ENCODE measurements around the gene GNAO1. TPM values are rescaled to one million over a fixed set of nuclear protein-coding genes. Genes with fewer than 3 reads are reported as not detected.
"Not testable (repeated sequence)": the region's sequence is repeated elsewhere in the genome, so short reads cannot be mapped to it uniquely, and the experiment has no call there.

The GNAO1 gene
- total RNA-seq, 1 experiment from 2014 or later: under 0.01 TPM

DNA sequence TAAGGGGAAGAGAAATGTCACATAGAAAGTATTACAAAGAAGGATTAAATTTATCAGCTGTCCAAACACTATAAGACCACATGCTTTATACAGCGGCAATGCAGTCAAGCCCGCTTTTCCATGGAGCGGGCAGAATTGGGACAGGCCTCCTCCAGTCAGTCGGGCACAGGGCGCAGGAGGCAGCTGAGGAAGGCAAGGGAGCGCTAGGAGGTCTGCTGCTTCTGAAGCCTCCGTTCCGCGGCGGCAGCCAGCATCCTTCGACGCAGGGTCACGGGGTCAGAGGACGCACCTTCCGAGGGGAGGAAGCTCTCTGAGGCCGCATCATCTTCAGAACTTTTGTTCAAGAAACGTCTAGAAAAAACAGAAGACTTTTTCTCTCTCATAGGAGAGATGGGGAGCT, 171.4 kb downstream of the GNAO1 start:
- DNase-seq (ENCODE audit: low read depth): no peak

DNA sequence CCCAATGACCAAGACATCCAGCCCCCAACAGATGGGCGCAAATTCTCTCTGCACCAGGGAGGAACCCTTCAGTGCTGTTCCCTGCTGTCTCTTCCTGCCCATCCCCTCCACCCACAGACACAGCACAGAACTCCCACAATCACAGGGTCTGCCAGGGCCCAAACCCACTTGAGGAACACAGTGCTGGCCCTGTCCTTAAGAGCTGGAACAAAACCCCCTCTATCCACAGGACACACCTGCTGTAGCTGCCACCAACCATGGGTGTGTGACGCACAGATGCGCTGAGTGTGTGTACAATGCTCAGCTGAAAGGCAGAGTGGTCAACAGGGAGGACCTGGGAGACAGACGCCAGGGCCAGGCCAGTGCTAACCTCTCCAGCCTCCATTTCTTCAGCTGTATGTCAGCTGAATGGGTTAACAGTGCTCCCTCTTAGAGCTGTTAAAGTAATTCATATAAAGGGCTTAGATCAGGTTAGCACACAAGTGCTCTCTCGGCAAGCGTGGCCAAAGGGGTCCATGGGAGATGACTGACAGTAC, 172.0 kb downstream of the GNAO1 start:
- DNase-seq (ENCODE audit: low read depth): no peak

DNA sequence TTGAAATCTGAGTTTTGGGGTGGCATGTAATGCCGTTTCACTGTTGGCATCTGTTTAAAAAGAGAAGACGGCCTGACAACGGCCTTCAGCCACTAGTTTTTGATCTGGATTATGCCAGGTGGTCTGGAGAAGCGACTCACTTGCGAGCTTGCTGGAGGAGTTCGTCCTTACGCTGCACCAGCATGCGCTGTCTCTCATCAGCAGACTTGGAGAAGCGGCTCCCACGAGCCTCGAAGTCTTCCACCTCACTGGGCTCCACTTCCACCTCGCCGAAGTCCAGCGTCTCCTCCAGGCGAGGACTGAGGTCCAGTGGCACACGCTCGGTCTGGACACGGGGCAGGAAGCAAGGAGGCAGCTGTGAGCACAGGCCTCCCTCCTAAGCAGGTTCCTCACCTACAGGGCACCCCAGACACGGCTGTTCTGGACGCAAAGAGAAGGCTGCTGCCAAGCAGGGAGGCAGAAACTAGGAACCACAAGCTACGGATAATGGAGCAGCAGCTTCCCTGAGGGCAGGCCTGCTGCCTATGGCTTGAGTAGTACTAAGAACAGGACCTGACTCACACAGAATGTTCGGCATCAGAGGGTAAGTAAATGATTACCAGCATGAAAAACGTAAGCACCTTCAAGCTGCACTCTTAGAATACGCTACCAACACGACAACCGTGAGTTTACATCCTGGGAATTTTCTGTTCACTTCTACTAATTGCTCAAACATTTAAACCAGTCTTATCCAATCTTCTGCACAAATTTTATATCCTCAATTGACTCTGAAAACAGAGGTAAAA, 172.7 kb downstream of the GNAO1 start:
- no peak for DNase-seq (ENCODE audit: low read depth)

DNA sequence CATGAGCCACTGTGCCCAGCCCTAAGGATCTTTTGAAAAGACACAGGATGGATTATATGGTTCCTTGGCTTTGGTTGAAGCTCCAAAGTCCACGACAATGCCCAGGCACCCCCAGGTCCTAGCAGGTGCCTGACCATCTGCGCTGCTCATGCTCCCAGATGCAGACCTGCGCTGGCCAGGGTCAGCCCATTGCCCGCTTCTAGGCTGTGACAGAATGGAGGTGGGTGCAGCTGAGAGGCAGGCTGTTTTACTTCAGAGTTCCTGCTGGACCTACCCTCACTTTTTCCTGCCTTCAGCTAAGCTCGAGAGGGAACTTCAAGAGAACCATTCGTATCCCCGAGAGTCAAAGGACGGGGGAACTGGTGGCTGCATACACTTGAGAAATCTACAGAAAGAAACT, 173.6 kb downstream of the GNAO1 start:
- DNase-seq (ENCODE audit: low read depth): no peak

DNA sequence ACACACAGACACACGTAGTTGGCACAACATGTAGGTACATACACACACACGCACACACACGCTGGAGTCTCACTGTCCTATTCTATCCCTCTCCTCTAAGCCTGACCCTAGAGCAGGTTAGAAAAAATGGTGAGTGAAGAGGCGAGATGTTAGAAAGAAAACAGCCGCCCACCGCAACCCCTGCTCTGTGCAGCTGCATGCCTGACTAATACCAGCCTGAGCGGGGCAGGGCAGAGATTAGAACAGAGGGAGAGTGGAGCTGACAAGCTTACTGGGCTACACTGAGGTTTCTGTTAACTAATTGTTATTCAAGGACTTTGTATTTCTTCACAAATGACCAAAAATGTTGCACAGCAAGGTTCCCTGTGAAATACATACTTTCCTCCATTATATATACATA, 174.3 kb downstream of the GNAO1 start:
- no peak for DNase-seq (ENCODE audit: low read depth)

DNA sequence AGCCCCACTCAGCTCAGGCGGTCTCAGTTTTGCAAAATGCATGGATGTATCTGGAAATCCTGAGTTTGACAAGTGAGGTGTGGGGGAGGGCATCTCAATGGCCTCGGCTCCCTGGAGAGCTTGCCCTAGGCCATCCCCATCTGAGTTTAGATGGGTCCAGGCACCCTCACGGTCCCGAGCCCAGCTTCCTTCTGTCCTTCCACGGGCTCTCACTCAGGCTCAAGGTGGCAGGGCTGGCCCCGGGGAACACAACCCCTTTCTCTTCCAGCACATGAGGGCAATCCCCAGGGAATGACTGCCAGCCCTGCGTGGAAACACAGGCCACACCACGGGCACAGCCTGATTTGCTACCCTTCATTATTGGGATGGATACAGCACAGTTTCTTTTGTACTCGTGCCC, 175.7 kb downstream of the GNAO1 start:
- no peak for DNase-seq (ENCODE audit: low read depth)

DNA sequence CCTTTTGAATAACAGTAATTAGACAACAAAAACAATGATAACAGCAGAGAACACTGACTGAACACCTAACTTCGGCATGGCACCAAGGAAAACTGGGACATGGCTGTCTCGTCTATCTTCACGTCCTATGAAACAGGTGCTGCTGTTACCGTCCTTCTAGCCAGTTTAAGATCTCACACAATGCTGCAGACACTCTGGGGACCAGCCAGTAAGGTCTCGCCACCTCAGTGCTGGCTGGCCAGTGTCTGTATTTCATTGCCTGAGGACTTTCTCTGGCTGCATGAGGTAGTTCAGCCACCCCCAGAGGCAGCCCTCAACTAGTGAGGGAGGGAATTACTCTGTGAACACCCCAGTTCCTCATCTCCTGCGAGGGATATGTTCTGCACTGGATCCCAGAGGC, 176.5 kb downstream of the GNAO1 start:
- DNase-seq (ENCODE audit: low read depth): no peak

DNA sequence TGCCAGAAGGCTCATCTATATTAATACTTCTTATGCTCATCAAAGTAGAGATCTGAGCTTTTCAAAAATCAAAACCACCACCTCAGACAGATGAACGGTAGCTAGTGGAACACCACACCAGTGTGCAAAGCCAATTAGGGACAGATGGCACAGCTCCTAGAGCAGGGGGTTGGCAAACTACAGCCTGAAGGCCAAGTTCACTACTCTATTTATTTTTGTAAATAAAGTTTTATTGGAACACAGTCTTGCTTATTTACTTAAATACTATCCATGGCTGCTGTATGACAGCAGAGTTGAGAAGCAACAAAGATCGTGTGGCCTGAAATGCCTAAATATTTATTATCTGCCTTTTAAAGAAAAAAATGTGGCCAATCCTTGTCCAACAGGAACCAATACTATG, 177.3 kb downstream of the GNAO1 start:
- no peak for DNase-seq (ENCODE audit: low read depth)

DNA sequence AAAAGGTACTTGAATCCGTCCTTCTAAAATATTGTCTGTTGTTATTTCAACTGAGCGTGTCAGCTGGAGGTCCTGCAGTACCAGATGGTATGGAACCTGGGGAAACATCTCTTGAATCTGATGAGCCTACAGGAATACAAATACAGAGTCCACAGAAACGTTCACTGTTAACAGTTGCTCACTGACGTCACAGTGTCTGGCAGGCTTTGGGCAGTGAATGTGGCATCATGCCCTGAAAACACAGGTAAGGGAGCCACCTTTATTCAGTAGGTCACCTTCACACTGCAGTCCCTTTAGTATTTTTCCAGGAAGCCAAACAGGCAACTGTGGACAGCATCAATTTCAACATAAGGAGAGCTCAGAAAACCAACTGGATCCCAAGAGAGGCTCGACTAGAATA, 177.9 kb downstream of the GNAO1 start:
- DNase-seq (ENCODE audit: low read depth): no peak

DNA sequence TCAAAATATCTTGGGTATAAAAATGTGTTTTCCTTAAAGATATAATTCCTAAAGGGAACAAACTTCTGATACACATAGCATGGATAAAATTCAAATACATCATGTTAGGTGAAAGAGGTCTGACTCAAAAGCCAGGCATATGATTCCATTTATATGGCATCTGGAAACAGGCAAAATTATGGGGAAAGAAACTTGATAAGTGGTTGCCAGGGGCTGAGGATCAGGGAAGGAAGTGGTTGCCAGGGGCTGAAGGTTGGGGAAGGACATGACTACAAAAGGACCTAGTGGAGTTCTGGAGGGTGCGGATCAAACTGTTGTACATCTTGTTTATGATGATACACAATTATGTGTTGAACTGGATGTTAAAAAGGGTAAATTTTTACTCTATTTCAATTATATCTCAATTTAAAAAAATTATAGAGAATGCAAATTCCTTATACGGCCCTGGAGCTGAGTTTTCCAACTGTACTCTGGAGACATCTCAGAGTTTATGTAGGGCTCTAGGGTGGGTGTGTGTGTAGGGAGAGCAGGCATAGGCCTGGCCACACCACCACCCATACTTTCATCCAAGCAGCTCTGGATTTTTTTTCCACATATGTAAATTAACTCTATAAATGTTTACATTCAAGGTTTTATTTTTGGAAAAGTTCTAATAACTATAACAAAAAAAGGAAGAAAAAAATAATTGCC, 179.0 kb downstream of the GNAO1 start:
- DNase-seq (ENCODE audit: low read depth): no peak

DNA sequence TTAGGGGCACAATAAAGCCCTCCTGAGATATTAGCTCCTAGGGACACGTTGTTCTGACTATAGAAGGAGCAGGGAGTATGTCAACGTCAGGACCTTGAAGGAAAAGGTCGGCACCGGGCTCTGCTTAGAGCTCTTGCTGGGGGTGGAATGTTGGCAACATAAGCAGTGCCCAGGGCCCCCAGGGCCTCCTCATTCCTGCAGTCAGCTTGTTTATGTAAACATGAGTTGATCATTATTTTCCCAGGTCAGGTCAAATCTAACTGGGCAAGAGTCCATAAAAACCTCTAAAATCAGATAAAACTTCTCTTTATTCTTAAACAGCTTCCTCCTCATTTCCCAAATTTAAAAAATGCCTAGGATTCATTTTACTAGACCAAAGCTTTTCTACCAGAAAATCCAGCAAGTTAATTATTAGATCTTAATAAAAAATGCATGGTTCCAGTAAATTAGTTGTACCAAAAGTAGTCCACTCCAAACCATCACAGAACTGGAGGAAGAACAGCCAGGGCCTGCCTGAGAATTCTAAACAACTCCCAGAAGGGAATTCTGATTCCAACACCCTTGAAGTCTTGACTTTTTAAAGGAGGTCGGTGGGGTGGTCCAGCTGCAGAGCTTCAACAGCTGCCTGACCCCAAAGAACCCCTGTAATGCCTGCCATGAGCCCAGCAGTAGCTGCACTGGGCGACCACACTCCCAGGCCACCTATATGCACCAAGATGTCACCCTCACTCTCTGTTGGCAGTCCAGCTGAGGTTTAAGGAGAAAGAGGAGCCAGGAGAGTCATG, 179.8 kb downstream of the GNAO1 start:
- no peak for DNase-seq (ENCODE audit: low read depth)

DNA sequence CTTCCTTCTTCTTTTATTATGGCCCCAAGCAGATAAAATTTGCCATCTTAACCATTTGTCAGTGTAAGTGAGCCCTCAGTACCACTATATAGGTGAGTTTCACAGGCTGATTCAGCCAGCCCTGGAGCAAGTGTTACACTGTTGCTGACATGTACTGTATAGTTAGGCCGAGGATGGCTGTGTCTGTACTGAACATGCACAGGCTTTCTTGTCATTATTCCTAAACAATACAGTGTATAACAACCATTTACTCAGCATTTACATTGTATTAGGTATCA, 180.3 kb downstream of the GNAO1 start:
- no peak for DNase-seq (ENCODE audit: low read depth)

DNA sequence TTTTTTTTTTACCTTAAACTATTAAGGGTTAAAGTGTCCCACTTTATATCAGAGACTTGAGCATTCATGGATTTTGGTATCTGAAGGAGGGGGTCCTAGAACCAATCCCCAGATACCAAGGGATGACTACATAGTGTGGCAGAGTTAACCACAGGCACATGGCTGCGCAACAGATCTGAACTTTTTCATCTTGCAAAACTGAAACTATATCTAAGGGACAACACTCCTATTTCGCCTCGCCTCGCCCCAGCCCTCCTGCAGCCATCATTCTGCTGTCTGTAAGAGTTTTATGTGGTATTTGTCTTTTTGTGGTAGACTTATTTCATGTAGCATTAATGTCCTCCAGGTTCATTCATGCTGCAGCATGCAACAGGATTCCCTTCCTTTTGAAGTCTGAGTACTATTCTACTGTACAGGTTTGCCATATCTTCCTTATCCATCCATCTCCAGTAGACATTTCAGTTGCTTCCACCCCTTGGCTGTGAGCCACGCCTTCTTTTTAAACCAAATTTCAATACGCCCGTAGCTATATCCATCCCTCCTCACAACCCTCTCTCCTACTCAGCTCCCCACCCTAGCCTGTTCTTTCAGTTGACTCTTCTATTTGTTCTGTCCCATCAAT, 180.8 kb downstream of the GNAO1 start:
- DNase-seq (ENCODE audit: low read depth): no peak

DNA sequence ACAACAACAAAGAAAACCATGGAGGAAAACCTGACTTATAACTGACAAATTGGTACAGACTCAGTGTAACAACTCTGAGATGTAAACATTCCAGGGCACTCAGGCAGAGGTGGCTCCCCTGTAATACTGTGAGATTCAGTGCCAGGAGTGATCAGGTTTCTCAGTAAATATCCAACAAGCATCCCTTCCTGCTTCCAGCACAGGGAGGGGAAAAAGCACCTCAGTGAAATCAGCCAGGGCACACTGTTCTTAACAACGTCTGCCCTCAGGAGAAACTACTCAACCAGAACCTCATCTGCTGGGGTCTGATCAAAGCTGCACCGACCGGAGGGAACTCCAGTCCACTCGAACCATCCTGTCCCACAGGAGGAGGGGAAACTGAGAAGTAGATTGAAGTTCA, 181.7 kb downstream of the GNAO1 start:
- no peak for DNase-seq (ENCODE audit: low read depth)

DNA sequence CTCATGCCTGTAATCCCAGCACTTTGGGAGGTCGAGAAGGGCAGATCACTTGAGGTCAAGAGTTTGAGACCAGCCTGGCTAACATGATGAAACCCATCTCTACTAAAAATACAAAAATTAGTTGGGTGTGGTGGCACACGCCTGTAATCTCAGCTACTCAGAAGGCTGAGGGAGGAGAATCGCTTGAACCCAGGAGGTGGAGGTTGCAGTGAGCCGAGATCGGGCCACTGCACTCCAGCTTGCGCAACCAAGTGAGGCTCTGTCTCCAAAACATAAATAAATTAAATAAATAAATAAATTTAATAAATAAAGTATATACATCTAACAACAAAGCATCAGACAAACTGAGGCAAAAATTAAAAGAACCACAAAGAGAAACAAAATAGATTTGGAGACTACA, 184.5 kb downstream of the GNAO1 start:
- DNase-seq (ENCODE audit: low read depth): not testable (repeated sequence)

DNA sequence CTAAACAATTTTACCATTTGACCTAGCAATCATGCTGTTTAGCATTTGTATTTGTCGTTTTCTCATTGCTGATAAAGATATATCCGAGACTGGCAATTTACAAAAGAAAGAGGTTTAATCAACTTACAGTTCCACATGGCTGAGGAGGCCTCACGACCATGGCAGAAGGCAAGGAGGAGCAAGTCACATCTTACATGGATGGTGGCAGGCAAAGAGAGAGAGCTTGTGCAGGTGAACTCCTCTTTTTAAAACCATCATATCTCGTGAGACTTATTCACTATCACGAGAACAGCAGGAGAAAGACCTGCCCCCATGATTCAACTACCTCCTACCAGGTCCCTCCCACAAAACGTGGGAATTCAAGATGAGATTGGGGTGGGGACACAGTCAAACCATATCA, 187.8 kb downstream of the GNAO1 start:
- not testable (repeated sequence) for DNase-seq (ENCODE audit: low read depth)

DNA sequence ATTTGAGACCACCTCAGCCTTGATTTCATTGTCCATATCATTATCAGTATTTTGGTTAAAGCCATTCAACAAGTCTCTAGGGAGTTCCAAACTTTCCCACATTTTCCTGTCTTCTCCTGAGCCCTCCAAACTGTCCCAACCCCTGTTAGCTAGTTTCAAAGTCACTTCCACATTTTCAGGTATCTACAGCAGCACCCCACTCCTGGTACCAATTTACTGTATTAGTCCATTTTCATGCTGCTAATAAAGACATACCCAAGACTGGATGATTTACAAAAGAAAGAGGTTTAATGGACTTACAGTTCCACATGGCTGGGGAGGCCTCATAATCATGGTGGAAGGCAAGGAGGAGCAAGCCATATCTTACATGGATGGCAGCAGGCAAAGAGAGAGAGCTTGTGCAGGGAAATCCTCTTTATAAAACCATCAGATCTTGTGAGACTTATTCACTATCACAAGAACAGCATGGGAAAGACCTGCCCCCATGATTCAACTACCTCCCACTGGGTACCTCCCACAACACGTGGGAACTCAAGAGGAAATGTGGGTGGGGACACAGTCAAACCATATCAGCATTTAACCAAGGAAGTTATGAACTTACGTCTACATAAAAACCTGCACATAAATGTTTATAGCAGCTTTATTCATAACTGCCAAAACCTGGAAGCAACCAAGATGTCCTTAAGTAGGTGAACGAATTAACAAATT, 189.6 kb downstream of the GNAO1 start:
- not testable (repeated sequence) for DNase-seq (ENCODE audit: low read depth)

DNA sequence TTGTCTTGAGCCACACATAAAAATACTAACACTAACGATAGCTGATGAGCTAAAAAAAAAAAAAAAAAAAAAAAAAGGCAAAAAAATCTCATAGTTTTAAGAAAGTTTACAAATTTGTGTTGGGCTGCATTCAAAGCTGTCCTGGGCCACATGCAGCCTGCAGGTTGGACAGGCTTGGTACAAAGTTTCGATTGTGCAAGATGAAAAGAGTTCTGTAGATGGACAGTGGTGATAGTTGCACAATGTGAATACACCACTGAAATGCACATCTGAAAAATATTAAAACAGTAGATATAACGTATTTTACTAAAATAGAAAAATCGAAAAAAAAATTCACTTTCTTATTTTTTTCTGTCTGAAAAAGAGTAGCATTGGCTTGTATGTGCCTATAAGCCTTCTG, 191.2 kb downstream of the GNAO1 start:
- no peak for DNase-seq (ENCODE audit: low read depth)

DNA sequence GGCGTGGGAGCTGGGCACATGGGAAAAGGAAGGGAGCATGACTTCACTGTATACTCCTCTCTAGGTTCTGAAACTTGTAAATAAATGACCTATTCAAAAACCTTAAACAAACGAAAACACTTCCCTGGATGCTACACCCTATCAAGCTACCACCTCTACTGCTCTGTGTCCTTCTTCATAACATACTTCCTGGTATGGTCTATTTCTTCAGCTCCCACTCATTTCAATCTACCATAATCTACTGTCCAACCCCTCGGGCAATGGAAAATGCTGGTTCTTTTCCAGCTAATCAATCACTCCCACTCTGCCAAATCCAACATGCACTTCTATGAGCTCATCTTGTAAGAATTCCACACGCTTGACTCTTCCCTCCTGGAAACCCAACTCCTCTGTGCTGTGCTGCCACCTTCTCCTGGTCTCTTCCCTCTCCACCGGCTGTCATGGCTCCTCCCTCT, 191.6 kb downstream of the GNAO1 start:
- no peak for DNase-seq (ENCODE audit: low read depth)

DNA sequence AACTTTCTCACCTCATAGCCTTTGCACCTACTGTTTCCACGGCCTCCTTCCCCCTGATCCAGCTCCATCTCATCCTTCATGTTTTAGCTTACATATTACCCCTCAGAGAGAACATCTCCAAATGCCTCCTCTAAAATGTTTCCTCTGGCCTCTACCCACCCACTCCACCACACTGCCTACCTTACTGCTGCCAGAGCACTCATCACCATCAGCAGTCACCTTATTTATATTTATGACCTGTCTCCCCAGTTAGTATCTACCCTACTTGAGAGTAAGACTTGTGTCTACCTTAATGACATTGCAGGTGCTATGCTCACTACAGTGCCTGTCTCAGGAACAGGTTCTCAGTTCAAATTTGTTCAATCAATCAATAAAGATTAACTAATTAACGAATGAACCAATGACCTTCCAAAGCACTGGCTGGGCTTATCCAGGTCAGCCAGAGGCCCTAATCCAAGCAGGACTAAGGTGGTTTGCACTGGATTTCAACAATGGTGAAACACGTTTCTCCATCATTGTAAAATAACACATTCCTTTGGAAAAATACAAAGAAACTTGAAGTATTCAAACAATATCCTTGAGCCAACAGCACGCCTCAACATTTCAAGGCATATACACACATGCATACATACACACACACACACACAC, 192.9 kb downstream of the GNAO1 start:
- no peak for DNase-seq (ENCODE audit: low read depth)

DNA sequence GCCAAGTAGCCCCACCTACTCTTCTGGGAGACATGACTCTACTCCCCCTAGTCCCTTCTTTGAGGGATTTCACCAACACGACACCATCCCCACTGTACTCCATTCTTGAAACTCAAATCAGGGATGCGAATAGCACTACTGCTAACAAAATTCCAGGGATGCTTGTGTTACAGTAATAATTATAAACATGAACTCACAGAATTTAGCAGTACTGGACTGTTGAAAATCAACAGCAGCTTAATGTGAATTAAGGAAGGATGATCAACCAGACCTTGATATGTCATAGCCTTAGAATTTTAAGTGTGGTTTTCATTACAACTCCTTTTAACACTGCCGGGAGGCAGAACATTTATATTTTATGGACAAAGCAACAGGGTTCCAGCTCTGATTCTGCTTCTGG, 196.1 kb downstream of the GNAO1 start:
- no peak for DNase-seq (ENCODE audit: low read depth)
